Progenitor cell of endocrine pancreas (in vitro differentiated cells): ENCODE measurements around the gene SUSD4. TPM values are rescaled to one million over a fixed set of nuclear protein-coding genes. Genes with fewer than 3 reads are reported as not detected.

ENCODE experiments used
- DNase-seq: peaks from one replicate; pipeline ENCODE4 v3.0.0; 2021; ENCODE audit warnings: low spot score; ENCODE audit not compliant: unreplicated experiment
- H3K27ac Mint-ChIP-seq: 2 replicates; pipeline ENCODE4 v1.8.0; 2021; ENCODE audit warnings: mild to moderate bottlenecking, moderate library complexity, mixed read lengths
- H3K27me3 Mint-ChIP-seq: 2 replicates; pipeline ENCODE4 v1.8.0; 2021; ENCODE audit warnings: mixed read lengths
- H3K36me3 Mint-ChIP-seq: 2 replicates; pipeline ENCODE4 v1.8.0; 2022; ENCODE audit warnings: mixed read lengths; ENCODE audit not compliant: insufficient read depth
- H3K4me1 Mint-ChIP-seq: 2 replicates; pipeline ENCODE4 v1.8.0; 2021; ENCODE audit warnings: low read depth, mixed read lengths
- H3K4me3 Mint-ChIP-seq: 2 replicates; pipeline ENCODE4 v1.8.0; 2021; ENCODE audit warnings: low read depth, mild to moderate bottlenecking, moderate library complexity, mixed read lengths
- H3K9me3 Mint-ChIP-seq: 2 replicates; pipeline ENCODE4 v1.8.0; 2021; ENCODE audit warnings: low read depth, mixed read lengths
- CTCF ChIP-seq: fragments of 200-600 bp; sonication (generic); IDR thresholded peaks from one replicate; pipeline ENCODE4 v1.5.0; 2021; ENCODE audit warnings: antibody characterized with exemption, mild to moderate bottlenecking; ENCODE audit not compliant: unreplicated experiment
- total RNA-seq: library from RNA; stranded (reverse); gene quantifications from 2 replicates; pipeline ENCODE4 v1.2.1, GENCODE V29; 2021

Gene SUSD4
- total RNA-seq, 1 donor from 2014 or later: 6.0 TPM

GRCh38 chr1:223225481-223225880, 138.5 kb downstream of the SUSD4 start:
- Mint-ChIP-seq H3K27ac (no peak overlapping the region), H3K36me3 (no peaks in the 10 kb centered on the region), H3K9me3 (no peaks in the 10 kb centered on the region), H3K27me3 (peaks cover 27% of the 10 kb centered on the region), H3K4me1 (peaks cover 5% of the 10 kb centered on the region), H3K4me3 (no peak overlapping the region)
- TF ChIP-seq CTCF: no peak
- no peak for DNase-seq

GRCh38 chr1:223225061-223225460, 138.9 kb downstream of the SUSD4 start:
- Mint-ChIP-seq H3K4me3 (no peak overlapping the region), H3K9me3 (no peaks in the 10 kb centered on the region), H3K36me3 (no peaks in the 10 kb centered on the region), H3K27ac (no peak overlapping the region), H3K4me1 (peaks cover 5% of the 10 kb centered on the region), H3K27me3 (peaks cover 23% of the 10 kb centered on the region)
- no peak for TF ChIP-seq CTCF
- DNase-seq: no peak

GRCh38 chr1:223224465-223224864, 139.5 kb downstream of the SUSD4 start:
- Mint-ChIP-seq H3K9me3 (no peaks in the 10 kb centered on the region), H3K27ac (no peak overlapping the region), H3K4me3 (no peak overlapping the region), H3K36me3 (peaks cover 3% of the 10 kb centered on the region), H3K27me3 (peaks cover 21% of the 10 kb centered on the region), H3K4me1 (peaks cover 5% of the 10 kb centered on the region)
- no peak for TF ChIP-seq CTCF
- DNase-seq: no peak

DNA sequence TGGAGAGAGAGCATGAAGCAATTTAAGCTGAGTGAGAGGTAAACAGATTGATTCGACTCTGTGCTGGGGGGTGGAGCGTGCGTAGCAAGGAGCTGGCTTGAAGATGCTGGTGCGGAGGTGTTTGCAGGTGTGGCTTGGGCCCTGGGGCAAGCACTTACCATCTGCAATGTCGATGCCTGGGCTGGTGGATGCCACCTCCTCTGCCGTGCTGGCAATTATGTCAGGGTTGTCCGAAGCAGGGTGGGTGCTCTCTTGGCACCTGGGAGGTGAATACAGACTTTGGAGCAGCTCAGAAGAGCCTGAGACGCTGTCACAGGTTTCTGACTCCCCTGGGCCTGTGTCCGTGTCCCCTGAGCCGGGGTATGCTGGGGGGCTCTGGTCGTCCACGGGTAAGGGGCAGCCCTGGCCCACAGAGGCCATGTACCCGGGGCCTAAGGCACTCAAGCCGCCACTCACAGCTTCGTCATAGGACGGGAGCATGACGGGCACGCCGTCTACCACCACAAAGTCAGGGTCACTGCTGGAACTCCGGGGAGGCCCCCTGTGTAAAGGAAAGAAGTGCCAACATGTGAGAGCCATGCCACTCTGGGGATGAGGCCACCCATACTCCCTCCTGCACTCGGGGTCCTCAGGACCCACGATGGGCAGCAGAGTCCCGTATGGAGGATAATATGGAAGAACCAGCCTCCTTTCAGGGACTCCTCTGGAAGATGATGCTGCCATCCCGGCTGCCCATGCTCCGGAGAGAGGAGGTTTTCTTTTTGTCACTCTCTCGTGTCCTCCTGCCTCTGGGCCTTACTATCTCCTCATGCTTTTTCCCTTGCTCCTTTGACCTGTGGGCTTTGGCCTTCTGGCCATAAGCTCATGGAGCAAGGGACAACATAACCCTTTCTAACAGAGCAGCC, 140.6 kb downstream of the SUSD4 start:
- Mint-ChIP-seq H3K4me3 (no peak overlapping the region), H3K27ac (no peak overlapping the region), H3K27me3 (peaks cover 21% of the 10 kb centered on the region), H3K36me3 (peaks cover 4% of the 10 kb centered on the region), H3K4me1 (peaks cover 5% of the 10 kb centered on the region), H3K9me3 (peaks cover 5% of the 10 kb centered on the region)
- no peak for DNase-seq
- no peak for TF ChIP-seq CTCF

GRCh38 chr1:223222377-223222776, 141.6 kb downstream of the SUSD4 start:
- DNase-seq: no peak
- no peak overlapping the region for H3K4me3 Mint-ChIP-seq
- H3K36me3 Mint-ChIP-seq: peaks cover 4% of the 10 kb centered on the region

More at GRCh38 chr1:223222377-223222776, 141.6 kb downstream of the SUSD4 start:
- peaks cover 17% of the 10 kb centered on the region for H3K27me3 Mint-ChIP-seq
- no peak overlapping the region for H3K27ac Mint-ChIP-seq
- TF ChIP-seq CTCF: no peak
- H3K9me3 Mint-ChIP-seq: peaks cover 5% of the 10 kb centered on the region
- peaks cover 5% of the 10 kb centered on the region for H3K4me1 Mint-ChIP-seq
